Measurements from ENCODE around the gene PIRT.
"Not testable (repeated sequence)": the region's sequence is repeated elsewhere in the genome, so short reads cannot be mapped to it uniquely, and the experiment has no call there.

- not testable (repeated sequence) for TF ChIP-seq CTCF (optimal IDR thresholded peaks at IDR 0.05 in 1 of 3, IDR thresholded peaks at IDR 0.05 in 1 of 3, conservative IDR thresholded peaks at IDR 0.05 in 1 of 3; ENCODE audit: extremely low read depth in 1 of 3, insufficient read depth in 2 of 3, low read length in 3 of 3); EZH2 (IDR thresholded peaks at IDR 0.05; ENCODE audit: low read length)
Observed at GRCh38 chr17:10846636-10847035, 8.7 kb upstream of the PIRT start.

Measured in keratinocyte (primary cell).